ENCODE results near the gene MSGN1.

Gene MSGN1

GRCh38 chr2:17816396-17817245, at the start of gene MSGN1:
TSS of gene MSGN1 (plus strand) at chr2:17816460. CDS start at chr2:17816519, 59 bp downstream.
- FAIRE-seq (no peak), DNase-seq (ENCODE audit: insufficient read length, low spot score) (no peak)

GRCh38 chr2:17768894-17769293, 47.4 kb upstream of the MSGN1 start:
- FAIRE-seq = no peak

GRCh38 chr2:17771956-17772355, 44.3 kb upstream of the MSGN1 start:
- no peak for DNase-seq (ENCODE audit: insufficient read length, low spot score)
- no peak for FAIRE-seq

More at GRCh38 chr2:17768894-17769293, 47.4 kb upstream of the MSGN1 start:
- DNase-seq (ENCODE audit: insufficient read length, low spot score) = no peak

GRCh38 chr2:17772532-17772931, 43.7 kb upstream of the MSGN1 start:
- no peak for FAIRE-seq

GRCh38 chr2:17780546-17780945, 35.7 kb upstream of the MSGN1 start:
- no peak for FAIRE-seq
- DNase-seq (ENCODE audit: insufficient read length, low spot score) = no peak

More at GRCh38 chr2:17772532-17772931, 43.7 kb upstream of the MSGN1 start:
- no peak for DNase-seq (ENCODE audit: insufficient read length, low spot score)

- FAIRE-seq = no peak
- no peak for DNase-seq (ENCODE audit: insufficient read length, low spot score)
Measured at GRCh38 chr2:17781482-17781881, 34.8 kb upstream of the MSGN1 start.

- FAIRE-seq = no peak
- no peak for DNase-seq (ENCODE audit: insufficient read length, low spot score)
Measured at GRCh38 chr2:17786727-17787126, 29.5 kb upstream of the MSGN1 start.

GRCh38 chr2:17788773-17789172, 27.5 kb upstream of the MSGN1 start:
- FAIRE-seq (no peak), DNase-seq (ENCODE audit: insufficient read length, low spot score) (no peak)

GRCh38 chr2:17790536-17790935, 25.7 kb upstream of the MSGN1 start:
- no peak for DNase-seq (ENCODE audit: insufficient read length, low spot score)
- no peak for FAIRE-seq

- DNase-seq (ENCODE audit: insufficient read length, low spot score) (no peak), FAIRE-seq (no peak)
Measured at GRCh38 chr2:17791121-17791816, 25.0 kb upstream of the MSGN1 start.

GRCh38 chr2:17791817-17792130, 24.5 kb upstream of the MSGN1 start:
- FAIRE-seq (no peak), DNase-seq (ENCODE audit: insufficient read length, low spot score) (no peak)

- FAIRE-seq = no peak
- DNase-seq (ENCODE audit: insufficient read length, low spot score) = no peak
Measured at GRCh38 chr2:17792515-17792914, 23.7 kb upstream of the MSGN1 start.

- DNase-seq (ENCODE audit: insufficient read length, low spot score) (no peak), FAIRE-seq (no peak)
Measured at GRCh38 chr2:17793296-17793695, 23.0 kb upstream of the MSGN1 start.

- DNase-seq (ENCODE audit: insufficient read length, low spot score) (no peak), FAIRE-seq (no peak)
Measured at GRCh38 chr2:17793803-17794354, 22.4 kb upstream of the MSGN1 start.

GRCh38 chr2:17795309-17795708, 21.0 kb upstream of the MSGN1 start:
- FAIRE-seq = no peak

GRCh38 chr2:17798338-17798737, 17.9 kb upstream of the MSGN1 start:
- FAIRE-seq = no peak
- DNase-seq (ENCODE audit: insufficient read length, low spot score) = no peak

More at GRCh38 chr2:17795309-17795708, 21.0 kb upstream of the MSGN1 start:
- DNase-seq (ENCODE audit: insufficient read length, low spot score) = no peak

GRCh38 chr2:17799301-17800120, 16.7 kb upstream of the MSGN1 start:
- DNase-seq (ENCODE audit: insufficient read length, low spot score) (no peak), FAIRE-seq (no peak)

- FAIRE-seq = no peak
Measured at GRCh38 chr2:17800219-17800618, 16.0 kb upstream of the MSGN1 start.

GRCh38 chr2:17800693-17801458, 15.4 kb upstream of the MSGN1 start:
- FAIRE-seq (no peak), DNase-seq (ENCODE audit: insufficient read length, low spot score) (no peak)

More at GRCh38 chr2:17800219-17800618, 16.0 kb upstream of the MSGN1 start:
- DNase-seq (ENCODE audit: insufficient read length, low spot score) = no peak

GRCh38 chr2:17803497-17803896, 12.8 kb upstream of the MSGN1 start:
- DNase-seq (ENCODE audit: insufficient read length, low spot score) (no peak), FAIRE-seq (no peak)

All from HTR-8/SVneo (cell line).